Measurements from ENCODE around the gene ST8SIA1. TPM values are rescaled to one million over a fixed set of nuclear protein-coding genes. Genes with fewer than 3 reads are reported as not detected.
A peak's percentile ranks its signal among the peaks of the same experiment; 100 is the strongest.

ST8SIA1 gene
- total and polyA plus RNA-seq, 2 experiments from 2014 or later: 5.3 to 10.1 TPM

DNA sequence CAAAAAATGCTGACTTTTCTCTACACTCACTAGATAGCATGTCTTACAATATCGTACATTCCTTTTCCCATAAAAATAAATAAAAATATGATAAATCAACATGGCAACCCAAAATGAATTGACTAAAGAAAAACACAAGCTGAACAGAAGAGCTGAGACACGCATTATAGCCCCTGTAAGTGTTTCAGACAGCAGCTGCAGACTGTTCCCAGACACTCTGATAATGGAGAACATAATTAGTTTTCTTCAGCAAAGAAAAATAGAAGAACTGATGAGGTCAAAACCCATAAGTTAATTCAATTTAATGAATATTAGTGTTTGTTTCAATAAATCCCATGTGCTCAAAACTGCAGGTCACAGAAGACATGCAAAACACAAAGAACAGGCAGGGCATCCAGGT is 23.8 kb downstream of the ST8SIA1 start:
- Histone ChIP-seq H3K27ac (no peak overlapping the region), H3K36me3 (no peaks in the 10 kb centered on the region), H3K27me3 (no peaks in the 10 kb centered on the region), H3K4me1 (ENCODE audit: low read depth) (peaks cover 2% of the 10 kb centered on the region), H3K9me3 (ENCODE audit: low read depth) (no peaks in the 10 kb centered on the region), H3K4me3 (no peak overlapping the region)
- no peak for DNase-seq (ENCODE audit: low read depth in 1 of 2, low spot score in 1 of 2)
- TF ChIP-seq, protein P1, sequence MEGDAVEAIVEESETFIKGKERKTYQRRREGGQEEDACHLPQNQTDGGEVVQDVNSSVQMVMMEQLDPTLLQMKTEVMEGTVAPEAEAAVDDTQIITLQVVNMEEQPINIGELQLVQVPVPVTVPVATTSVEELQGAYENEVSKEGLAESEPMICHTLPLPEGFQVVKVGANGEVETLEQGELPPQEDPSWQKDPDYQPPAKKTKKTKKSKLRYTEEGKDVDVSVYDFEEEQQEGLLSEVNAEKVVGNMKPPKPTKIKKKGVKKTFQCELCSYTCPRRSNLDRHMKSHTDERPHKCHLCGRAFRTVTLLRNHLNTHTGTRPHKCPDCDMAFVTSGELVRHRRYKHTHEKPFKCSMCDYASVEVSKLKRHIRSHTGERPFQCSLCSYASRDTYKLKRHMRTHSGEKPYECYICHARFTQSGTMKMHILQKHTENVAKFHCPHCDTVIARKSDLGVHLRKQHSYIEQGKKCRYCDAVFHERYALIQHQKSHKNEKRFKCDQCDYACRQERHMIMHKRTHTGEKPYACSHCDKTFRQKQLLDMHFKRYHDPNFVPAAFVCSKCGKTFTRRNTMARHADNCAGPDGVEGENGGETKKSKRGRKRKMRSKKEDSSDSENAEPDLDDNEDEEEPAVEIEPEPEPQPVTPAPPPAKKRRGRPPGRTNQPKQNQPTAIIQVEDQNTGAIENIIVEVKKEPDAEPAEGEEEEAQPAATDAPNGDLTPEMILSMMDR (IDR thresholded peaks at IDR 0.05; ENCODE audit: low read depth, low read length): no peak

DNA sequence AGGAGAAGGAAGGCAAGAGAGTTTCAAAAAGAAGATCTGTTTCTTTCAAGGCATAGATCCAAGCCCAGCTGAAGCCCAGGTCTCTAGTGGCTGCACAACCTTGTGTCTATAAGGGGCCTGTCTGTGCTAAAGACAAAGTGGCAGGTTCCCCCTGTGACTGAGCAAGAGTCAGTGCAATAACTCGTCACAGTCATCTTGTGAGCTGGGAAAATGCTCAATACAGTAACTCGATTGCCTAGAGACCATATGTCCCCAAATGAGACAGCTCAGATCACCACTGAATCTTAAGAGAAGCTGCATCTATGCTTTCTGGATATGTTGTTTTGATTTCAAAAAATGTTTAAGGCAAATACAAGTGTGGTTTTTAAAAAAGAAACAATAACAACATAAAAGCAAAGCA is 24.2 kb downstream of the ST8SIA1 start:
- H3K4me3 ChIP-seq: no peak overlapping the region
- no peaks in the 10 kb centered on the region for H3K27me3 ChIP-seq
- H3K9me3 ChIP-seq (ENCODE audit: low read depth): no peaks in the 10 kb centered on the region
- DNase-seq (ENCODE audit: low read depth in 1 of 2, low spot score in 1 of 2): peak in 1 of 2 donors; percentile 23
- H3K36me3 ChIP-seq: no peaks in the 10 kb centered on the region
- peaks cover 2% of the 10 kb centered on the region for H3K4me1 ChIP-seq (ENCODE audit: low read depth)
- no peak overlapping the region for H3K27ac ChIP-seq
- TF ChIP-seq, protein P1 (IDR thresholded peaks at IDR 0.05; ENCODE audit: low read depth, low read length): no peak

DNA sequence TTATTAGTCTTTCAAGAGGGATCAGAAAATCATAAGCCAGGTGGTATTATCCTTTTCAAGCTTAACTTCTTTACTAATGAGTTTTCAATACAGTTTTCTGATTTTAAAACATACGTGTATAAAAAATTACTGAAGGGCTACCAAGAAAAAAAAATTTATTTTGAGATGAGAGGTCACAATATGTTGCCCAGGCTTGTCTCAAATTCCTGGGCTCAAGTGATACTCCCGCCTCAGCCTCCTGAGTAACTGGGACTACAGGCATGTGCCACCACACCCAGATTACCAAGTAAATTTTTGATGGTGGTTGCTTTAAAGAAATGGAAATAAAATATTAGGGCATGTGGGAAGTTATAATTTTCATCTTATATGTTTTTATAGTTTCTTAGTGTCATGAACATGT is 26.7 kb downstream of the ST8SIA1 start:
- Histone ChIP-seq H3K36me3 (no peaks in the 10 kb centered on the region), H3K9me3 (ENCODE audit: low read depth) (no peaks in the 10 kb centered on the region)
- TF ChIP-seq, protein P1 (IDR thresholded peaks at IDR 0.05; ENCODE audit: low read depth, low read length): no peak

DNA sequence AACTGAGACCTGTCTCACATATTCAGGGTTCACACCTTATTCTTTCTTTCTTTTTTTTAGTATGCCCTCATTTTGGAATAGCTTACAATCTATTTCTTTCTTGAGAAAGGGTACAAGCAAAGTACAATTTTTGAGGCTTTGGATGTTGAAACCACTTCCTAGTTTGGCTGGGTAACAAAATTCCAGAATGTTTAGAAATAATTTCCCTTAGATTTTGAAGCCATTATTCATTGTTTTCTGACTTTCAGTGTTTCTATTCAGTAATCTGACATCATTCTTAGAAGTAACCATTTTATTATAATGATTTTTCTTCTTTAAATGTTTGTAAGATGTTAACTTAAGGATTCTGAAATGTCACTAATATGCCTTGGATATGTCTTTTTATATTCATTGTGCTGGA is 28.2 kb downstream of the ST8SIA1 start:
- Histone ChIP-seq H3K4me1 (ENCODE audit: low read depth) (peaks cover 2% of the 10 kb centered on the region), H3K9me3 (ENCODE audit: low read depth) (no peaks in the 10 kb centered on the region), H3K36me3 (no peaks in the 10 kb centered on the region), H3K27me3 (no peaks in the 10 kb centered on the region), H3K4me3 (no peak overlapping the region), H3K27ac (no peak overlapping the region)
- TF ChIP-seq, protein P1 (IDR thresholded peaks at IDR 0.05; ENCODE audit: low read depth, low read length): no peak
- peak in 1 of 2 donors; percentile 61 for DNase-seq (ENCODE audit: low read depth in 1 of 2, low spot score in 1 of 2)

More for the DNA sequence above, 26.7 kb downstream of the ST8SIA1 start:
- peaks cover 2% of the 10 kb centered on the region for H3K4me1 ChIP-seq (ENCODE audit: low read depth)
- DNase-seq (ENCODE audit: low read depth in 1 of 2, low spot score in 1 of 2): no peak
- H3K27me3 ChIP-seq: no peaks in the 10 kb centered on the region
- no peak overlapping the region for H3K27ac ChIP-seq
- no peak overlapping the region for H3K4me3 ChIP-seq

DNA sequence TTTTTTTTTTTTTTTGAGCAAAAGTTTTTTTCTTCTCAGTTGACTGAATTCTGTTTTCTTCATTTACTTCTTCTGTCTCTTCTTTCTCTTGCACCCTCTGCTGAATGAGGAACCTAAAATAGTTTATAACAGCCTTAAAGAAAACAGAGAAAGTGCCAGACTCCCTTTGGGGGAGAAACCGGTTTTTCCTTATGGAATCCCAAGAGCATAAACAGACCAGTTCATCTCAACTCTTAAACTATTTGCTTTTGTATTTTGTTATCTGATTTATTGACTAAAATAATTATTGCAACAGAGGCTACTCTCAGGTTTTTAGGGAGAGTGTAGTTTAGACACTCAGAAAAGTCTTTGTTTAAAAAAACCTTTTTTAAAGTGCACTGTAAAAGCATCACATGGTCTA is 30.2 kb downstream of the ST8SIA1 start:
- TF ChIP-seq, protein P1 (IDR thresholded peaks at IDR 0.05; ENCODE audit: low read depth, low read length): no peak
- H3K27ac ChIP-seq: no peak overlapping the region
- H3K27me3 ChIP-seq: no peaks in the 10 kb centered on the region
- no peak for DNase-seq (ENCODE audit: low read depth in 1 of 2, low spot score in 1 of 2)
- H3K4me1 ChIP-seq (ENCODE audit: low read depth): no peaks in the 10 kb centered on the region
- no peaks in the 10 kb centered on the region for H3K9me3 ChIP-seq (ENCODE audit: low read depth)
- no peaks in the 10 kb centered on the region for H3K36me3 ChIP-seq
- no peak overlapping the region for H3K4me3 ChIP-seq
